Measurements from ENCODE around the gene PTPRA. TPM values are rescaled to one million over a fixed set of nuclear protein-coding genes. Genes with fewer than 3 reads are reported as not detected.
"Not testable (repeated sequence)": the region's sequence is repeated elsewhere in the genome, so short reads cannot be mapped to it uniquely, and the experiment has no call there.

Gene PTPRA
- polyA plus RNA-seq, 1 donor: 41.9 TPM

DNA sequence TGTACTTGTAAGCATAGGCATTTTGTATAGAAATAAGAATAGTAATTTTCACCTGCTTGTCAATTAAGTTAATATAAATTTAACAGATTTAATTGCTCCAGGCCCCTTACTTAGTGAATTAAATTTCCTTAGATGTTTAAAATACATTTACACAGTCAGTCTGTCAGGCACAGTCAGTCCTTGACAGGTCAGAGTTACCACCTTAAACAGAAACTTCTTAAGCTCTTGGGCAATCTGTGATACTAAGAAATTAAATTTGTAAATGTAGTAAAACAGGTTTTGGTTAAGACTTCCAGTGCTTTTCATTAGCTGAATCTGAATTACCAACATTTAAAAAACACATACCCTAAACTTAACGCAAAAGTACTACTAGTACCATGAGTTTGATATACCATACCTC lies 15.9 kb downstream of the PTPRA start:
- DNase-seq: no peak

DNA sequence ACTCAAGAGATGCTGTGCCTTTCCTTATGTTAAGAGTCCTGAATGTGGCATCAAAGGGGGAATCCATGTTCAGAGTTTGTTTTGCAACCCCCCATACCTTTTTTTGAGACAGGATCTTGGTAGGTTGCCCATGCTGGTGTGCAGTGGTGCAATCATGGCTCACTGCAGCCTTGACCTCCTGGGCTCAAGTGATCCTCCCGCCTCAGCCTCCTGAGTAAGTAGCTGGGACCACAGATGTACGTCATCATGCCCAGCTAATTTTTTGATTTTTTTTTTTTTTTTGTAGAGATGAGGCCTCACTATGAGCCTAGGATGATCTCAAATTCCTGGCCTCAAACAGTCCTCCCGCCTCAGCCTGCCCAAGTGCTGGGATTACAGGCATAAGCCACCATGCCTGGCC lies 16.5 kb downstream of the PTPRA start:
- DNase-seq: no peak

DNA sequence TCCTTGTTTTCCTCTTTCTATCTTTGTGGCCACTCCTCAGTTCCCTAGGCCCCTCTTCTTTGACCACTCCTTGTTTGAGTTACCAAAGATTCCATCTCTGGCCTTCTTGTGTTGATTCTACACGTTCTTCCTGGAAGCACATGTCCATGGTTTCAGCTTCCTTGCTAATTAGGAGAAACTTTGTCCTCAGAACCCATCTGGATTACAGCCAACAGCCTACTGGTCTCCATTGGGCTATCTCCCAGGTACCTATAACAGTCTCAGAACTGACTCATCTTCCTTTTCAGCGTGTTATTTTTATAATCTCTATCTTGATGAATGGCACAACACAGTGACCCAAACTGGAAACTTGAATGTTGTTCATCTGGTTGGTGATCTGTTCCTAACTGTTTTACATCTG lies 17.5 kb downstream of the PTPRA start:
- DNase-seq: no peak

DNA sequence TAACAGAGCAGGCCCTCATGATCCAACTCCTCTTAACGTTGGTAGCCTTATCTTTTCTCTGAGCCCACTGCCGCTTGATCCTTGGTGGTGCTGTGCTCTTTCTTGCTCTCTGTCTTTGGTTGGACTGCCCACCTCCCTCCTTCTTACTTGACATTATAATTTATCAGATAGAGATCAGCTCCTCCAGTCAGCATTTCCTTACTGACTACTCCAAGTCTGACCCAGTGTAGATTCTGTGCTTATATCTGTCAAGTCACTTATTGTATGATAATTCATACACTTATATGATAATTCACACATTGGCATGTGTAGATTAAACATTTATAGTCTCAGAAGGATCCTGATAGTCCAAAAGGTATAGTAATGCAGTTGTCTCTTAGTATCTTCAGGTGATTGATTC lies 18.1 kb downstream of the PTPRA start:
- DNase-seq: no peak

DNA sequence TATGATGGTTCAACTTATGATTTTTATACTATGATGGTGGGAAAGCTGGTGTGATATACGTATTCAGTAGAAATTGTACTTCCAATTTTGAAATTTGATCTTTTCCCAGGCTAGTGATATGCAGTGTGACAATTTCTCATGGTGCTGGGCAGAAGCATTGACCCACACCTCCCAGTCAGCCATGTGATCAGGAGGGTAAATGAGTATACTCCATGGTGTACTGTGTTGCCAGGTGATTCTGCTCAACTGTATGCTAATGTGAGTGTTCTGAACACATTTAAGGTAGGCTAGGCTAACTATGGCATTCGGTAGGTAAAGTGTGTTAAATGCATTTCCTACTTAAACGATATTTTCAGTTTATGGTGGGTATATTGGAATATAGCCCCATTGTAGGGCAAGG lies 19.1 kb downstream of the PTPRA start:
- no peak for DNase-seq

DNA sequence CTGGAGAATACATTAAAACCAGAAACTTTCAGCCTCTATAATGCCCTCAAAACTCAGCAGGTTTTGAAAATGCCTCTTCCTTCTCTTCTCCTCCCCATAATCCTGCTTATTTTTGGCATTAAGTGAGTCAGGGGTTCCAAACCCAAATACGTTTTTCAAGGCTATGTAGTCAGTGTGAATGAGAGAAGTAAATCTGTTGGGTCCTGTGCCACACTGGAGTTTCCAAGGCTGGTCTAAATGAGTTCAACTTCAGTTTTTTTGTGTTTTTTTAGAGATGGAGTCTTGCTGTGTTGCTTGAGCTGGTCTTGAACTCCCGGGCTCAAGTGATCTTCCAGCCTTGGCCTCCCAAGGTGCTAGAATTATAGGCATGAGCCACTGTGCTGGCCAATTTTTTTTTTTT lies 20.9 kb downstream of the PTPRA start:
- DNase-seq: no peak

DNA sequence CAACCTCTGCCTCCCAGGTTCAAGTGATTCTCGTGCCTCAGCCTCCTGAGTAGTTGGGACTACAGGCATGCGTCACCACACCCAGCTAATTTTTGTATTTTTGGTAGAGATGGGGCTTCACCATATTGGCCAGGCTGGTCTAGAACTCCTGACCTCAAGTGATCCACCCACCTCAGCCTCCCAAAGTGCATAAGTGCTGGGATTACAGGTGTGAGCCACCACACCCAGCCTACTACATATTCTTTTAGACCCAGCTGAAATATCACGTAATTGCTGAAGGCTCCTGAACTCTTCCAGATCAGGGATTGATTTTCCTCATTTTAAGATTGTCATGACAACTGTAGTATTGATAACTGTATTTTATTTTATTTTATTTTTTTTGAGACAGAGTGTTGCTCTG lies 21.9 kb downstream of the PTPRA start:
- not testable (repeated sequence) for DNase-seq

DNA sequence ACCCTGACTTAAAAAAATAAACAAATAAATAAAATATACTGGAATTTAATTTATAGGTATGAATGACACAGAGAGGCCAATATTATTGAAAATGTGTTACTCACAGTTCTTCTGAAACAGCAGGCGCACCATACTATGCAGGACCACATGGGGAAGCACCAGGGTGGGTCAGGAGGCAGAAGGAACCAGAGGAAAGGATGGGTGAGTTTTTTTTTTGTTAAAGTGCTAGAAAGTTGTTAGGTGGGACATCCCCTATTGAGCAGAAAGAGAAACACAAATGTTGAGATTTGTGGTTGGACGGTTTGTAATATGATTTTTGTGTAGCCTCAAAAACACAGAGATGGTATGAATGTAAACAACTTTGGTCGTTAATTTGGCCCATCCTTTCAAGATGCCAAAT lies 26.0 kb downstream of the PTPRA start:
- no peak for DNase-seq

DNA sequence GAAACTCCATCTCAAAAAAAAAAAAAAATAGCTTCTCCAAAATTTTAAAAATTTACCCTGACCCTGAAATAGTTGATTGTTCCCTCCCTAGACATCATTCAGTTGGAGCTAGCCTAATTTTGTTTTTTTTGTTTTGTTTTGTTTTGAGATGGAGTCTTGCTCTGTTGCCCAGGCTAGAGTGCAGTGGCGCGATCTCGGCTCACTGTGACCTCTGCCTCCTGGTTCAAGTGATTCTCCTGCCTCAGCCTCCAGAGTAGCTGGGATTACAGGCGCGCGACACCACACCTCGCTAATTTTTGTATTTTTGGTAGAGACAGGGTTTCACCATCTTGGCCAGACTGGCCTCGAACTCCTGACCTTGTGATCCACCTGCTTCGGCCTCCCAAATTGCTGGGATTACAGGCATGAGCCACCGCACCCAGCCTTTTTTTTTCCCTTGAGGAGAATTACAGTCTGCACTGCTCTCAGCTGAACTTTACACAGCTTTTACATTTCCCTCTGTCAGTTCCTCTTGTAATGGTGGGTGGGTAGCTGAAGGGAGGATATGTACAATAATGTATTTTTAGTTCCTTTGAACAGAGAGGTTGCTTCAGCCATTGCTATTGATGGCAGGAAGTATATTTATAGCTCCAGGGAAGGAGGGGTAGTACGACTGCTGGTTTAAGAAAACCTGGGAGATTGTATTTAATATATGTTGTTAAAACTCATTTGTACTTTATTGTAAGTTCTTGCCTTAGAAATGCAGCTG lies 27.7 kb downstream of the PTPRA start:
- DNase-seq: no peak

DNA sequence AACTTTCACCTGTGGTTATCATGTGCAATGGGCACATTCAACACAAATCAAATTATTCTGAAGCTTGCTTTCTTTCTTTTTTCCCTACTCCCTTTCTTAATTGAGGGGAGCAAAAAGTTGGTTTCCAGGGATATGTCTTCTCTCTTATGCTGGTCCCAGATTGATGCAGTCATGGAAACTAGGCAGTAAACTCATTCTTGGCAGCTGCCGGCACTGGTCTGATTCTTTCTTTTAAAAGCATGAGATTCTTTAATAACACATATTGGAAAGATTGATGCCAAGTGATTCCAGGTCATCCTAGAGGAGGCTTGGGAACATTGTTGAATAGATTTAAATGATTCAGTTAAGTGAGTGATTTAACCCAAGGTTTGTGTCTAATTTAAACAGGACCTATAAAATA lies 29.0 kb downstream of the PTPRA start:
- DNase-seq: peak; percentile 35

DNA sequence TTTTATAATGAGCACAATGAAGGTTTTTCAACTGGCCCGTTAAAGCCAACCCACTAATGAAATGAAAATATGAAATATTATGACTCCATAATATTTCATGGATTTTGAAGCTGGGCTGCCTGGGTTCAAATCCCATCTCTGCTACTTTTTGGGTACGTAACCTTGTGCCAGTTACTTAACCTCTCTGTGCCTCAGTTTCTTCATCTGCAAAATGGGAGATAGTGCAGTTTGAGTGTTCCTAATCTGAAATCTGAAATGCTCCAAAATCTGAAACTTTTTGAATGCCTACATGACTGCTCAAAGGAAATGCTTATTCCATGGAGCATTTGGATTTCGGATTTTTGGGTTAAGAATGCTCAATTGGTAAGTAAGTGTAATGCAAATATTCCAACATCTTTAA lies 29.5 kb downstream of the PTPRA start:
- DNase-seq: no peak

DNA sequence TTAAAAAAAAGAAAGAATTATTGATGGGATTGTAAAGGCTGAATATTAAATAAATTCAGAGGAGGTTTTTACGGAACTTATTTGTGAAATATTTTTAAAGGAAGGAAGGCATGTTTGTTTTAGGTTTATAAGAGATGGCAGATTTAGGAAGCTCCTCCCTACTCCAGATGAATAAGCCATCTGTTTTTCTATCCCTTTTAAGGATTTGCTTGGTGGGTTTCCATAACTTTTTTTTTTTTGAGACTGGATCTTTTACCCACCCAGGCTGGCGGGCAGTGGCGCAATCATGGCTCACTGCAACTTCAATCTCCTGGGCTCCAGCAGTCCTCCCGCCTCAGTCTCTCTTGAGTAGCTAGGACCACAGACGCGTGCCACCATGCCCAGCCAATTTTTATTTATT lies 30.4 kb downstream of the PTPRA start:
- no peak for DNase-seq

DNA sequence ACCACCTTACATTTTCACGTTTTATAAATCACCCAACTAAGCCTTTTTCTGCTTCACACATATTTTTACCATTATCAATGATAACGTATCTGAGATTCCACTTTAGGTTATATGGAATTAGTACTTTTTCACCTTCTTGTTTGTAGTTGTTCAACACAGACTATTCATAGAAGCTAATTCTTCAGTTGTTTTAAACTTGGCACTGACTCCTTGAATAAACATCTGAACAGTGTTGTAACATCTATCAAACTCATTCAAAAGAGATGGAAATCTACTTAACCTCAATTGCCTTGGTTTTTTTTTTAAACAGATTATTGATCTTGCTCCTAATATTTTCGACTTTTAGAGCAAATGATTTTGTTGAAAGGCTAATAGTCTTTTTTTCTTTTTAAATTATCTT lies 34.2 kb downstream of the PTPRA start:
- DNase-seq: no peak

DNA sequence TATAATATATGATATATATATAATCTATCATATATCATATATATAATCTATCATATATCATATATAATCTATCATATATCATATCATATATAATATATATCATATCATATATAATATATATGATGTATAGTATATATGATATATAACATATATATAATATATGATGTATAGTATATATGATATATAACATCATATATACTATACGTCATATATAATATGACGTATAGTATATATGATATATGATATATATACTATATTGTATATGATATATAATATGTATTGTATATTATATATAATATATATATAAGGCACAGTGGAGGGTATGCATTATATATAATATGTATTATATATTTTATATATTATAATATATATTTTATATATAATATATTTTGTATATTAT lies 36.7 kb downstream of the PTPRA start:
- no peak for DNase-seq

DNA sequence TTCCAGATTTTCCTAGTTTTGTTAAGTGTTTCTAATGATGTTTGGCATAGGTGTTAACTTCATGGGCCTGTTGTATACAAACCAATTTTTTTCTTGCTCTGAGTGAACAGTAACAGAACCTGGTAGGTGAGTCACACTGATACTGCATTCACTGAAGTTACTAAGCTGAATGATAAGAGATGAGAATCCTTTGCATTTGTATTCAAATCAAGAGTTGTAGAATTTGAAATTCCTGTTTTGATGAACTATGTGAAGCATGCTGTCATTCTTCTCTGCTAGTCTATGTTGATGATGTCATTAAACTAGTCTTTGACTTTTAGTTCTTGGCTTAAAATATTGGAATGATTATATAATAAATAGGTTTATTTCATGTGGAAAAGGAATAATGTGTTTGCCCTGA lies 37.9 kb downstream of the PTPRA start:
- DNase-seq: no peak

DNA sequence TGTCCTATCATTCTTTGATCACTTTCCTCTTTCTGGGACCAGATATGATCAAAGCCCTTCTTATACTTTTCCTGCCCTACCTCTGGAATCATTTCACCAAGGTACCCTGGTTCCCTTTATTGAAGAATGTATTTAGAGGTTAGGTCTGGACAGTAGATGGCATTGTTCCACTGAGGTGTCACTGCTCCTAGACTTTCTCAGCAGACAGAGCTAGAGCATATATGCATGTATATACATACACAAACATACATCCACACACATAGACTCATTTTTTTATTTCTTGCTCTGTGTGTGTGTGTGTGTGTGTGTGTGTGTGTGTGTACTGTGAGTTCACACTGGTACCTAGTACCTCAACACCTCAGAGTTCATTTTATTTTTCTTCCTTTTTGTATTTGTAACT lies 40.9 kb downstream of the PTPRA start:
- no peak for DNase-seq

DNA sequence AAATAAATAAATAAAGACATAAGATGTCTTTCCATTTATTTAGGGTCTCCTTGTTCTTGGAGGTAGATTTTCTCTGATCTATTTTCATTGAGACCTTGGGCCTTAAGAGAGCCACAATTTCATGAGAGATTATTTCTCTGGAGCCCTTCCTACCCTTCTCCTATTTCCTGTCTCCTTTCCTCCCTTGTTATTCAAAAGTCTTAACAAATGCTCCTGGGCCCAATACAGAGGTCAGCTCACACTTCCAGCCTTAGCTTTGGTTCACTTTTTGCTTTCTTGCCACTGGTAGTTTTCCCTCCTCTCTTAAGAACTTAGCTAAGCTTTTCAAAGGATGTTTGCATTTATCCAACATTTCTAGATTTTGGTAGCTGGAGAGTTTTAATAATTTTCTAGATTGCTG lies 44.0 kb downstream of the PTPRA start:
- no peak for DNase-seq

DNA sequence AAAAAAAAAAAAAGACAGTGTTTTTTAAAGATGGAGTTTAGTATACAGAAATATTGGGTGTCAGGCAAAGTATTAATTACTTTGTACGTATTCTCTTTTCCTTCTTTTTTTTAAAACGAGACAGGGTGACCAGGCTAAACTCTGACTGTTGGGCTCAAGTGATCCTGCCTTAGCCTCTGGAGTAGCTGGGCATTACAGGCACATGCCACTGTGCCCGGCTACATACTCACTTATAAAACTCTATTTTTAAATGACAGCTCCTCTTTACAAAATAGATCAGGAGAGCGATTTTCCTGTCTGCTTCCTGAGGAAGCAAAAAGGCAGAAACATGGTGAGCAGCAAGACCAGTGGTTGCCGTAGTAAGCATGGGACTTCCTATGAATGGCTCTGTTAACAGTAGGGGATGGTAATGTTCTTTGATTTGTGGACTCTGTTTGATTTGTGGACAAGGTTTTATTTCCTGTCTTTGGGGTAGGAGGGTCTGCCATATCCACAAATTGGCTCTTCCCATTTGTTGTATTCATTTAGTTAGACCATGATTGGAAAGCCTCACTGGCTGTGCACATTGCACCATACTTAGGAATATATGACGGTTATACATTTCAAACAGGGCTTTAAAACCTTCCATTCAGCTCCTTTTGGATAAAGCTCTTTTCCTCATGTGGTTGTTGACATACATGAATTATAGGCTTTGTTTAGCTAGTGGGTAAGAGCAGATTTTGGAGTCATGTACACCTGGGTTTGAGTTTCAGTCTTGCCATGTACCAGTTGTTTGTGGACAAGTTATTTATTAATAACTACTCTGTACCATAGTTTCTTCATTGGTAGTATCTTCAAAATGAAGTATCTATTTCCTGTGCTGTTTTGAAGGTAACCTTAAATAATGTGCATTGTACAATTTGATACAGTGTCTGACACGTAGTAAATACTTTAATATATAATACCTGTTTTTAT lies 45.1 kb downstream of the PTPRA start:
- DNase-seq: no peak

DNA sequence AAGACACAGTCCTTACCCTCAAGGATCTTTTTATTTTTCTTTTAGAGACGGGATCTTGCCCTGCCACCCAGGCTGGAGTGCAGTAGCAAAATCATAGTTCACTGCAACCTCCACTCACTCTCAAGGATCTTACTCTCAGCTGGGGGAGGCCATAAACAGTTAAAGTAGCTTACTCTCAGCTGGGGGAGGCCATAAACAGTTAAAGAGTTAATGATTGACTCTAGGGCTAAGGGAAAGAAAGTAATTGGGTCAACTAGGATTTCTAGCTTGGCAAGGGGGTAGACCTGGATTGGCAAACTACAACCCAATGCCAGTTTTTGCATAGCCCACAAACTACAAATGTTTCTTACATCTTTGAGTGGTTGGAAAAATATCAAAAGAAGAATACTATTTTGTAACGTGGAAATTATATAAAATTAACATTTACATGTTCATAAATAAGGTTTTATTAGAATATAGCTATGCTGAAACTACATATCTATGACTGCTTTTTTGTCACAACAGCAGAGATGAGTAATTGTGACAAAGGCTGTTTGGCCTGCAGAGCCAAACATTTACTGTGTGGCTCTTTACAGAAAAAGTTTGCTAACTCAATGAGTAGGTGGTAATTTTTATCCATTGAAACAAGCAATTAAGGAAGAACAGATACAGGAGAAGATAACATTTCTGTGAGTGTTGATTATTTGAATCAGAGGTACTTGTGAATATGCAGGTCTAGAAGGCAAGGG lies 46.4 kb downstream of the PTPRA start:
- DNase-seq: no peak

DNA sequence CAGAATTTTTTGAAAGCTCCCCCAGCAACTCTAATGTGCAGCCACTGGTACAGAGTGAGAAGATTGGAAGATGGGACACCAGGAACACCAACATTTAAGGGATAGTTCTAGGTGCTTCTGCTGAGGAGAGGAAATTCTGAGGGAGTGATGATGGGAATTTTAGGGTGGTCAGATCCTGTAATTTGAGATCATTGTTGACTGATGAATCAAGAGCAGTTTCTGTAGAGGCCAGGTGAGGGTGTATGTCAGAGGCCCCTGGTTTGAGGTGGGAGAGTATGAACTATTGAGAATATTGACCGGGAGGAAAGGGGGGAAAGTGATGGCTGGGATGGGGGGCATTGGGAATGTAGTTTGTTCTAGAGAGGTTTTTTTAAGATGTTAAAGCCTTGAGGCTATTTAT lies 47.2 kb downstream of the PTPRA start:
- DNase-seq: no peak

DNA sequence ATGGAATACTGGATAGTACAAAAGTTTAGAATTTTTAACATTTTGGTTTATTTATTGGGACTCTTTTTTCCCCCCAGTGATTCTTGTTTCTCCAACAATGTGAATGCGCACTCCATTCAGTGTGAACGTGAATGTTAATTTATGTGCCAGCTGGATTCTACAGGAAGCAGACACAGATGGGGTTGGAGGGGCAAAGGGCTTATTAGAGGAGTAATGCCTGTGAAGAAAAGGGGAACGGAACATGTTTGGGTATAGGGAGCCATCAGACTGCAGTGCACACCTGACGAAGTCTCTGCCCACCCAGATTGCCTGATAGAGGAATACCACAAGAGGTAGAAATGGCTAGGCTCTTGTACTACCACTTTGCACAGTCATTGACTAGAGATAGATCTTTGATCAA lies 48.2 kb downstream of the PTPRA start:
- no peak for DNase-seq

DNA sequence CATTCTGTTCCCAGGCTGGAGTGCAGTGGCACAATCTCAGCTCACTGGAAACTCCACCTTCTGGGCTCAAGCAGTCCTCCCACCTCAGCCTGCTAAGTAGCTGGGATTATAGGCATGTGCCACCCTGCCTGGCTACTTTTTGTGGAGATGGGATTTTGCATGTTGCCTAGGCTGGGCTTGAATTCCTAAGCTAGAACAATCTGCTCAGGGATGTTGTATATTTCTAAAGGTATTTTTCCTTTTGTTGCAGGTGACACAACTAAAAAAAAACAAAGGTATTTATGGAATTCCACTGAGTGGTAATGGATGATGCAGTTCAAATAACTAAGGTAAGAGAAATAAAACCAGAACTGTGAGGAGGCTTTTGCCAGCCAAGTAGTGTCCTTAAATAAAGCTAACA lies 49.7 kb downstream of the PTPRA start:
- no peak for DNase-seq

DNA sequence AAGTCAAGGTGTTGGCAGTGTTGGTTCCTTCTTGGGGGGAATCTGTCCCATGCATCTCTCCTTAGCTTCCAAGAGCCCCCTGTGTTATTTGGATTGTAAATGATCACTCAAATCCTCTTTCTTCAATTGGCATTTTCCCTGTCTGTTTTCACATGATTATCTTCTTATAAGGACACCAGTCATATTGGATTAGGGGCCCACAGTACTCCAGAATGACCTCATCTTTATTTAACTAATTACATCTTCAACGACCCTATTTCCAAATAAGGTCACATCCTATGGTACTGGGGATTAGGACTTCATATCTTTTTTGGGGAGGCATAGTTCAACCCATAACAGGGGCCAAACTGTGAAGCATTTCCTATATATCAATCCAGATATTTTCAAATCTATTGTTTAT lies 57.3 kb downstream of the PTPRA start:
- DNase-seq: no peak
